HepG2 (cell line): ENCODE data around the gene BSG. TPM values are rescaled to one million over a fixed set of nuclear protein-coding genes. Genes with fewer than 3 reads are reported as not detected.

Source experiments
- AHR ChIP-seq: IDR thresholded peaks from 2 replicates; pipeline ENCODE4 v1.6.1; 2018; ENCODE audit warnings: missing genetic modification reagents, missing compliant biosample characterization
- CHD2 ChIP-seq: IDR thresholded peaks from 2 replicates; pipeline ENCODE4 v1.6.1; 2011; ENCODE audit warnings: low read depth, low read length, improper control_type of control experiment
- ERF ChIP-seq: IDR thresholded peaks from 2 replicates; pipeline ENCODE4 v1.6.1; 2018; ENCODE audit warnings: missing biosample characterization, missing genetic modification reagents
- PHB2 ChIP-seq: fragments of 450-650 bp; IDR thresholded peaks from 2 replicates; pipeline ENCODE4 v1.6.1; 2018; ENCODE audit not compliant: partially characterized antibody
- PTBP1 ChIP-seq: fragments of 200-400 bp; formaldehyde crosslinking; IDR thresholded peaks from 2 replicates; pipeline ENCODE4 v1.6.1; 2018; ENCODE audit warnings: low read length, low read depth; ENCODE audit not compliant: poor library complexity, severe bottlenecking
- SUZ12 ChIP-seq: fragments of 150-350 bp; IDR thresholded peaks from 2 replicates; pipeline ENCODE4 v1.6.1; 2014; ENCODE audit warnings: low read depth, low read length
- TEAD3 ChIP-seq: optimal IDR thresholded peaks from 2 replicates; pipeline ENCODE3; 2016; ENCODE audit warnings: borderline replicate concordance
- YEATS2 ChIP-seq: sonication (generic); formaldehyde crosslinking; IDR thresholded peaks from 2 replicates; pipeline ENCODE4 v1.4.0; 2020; ENCODE audit warnings: missing genetic modification reagents, borderline replicate concordance
- YEATS4 ChIP-seq: sonication (generic); formaldehyde crosslinking; IDR thresholded peaks from 2 replicates; pipeline ENCODE4 v1.4.0; 2020; ENCODE audit warnings: missing genetic modification reagents, borderline replicate concordance
- ZFP36L1 ChIP-seq: sonication (generic); formaldehyde crosslinking; IDR thresholded peaks from 2 replicates; pipeline ENCODE4 v1.8.0; 2022; ENCODE audit warnings: mild to moderate bottlenecking, missing genetic modification reagents, moderate library complexity
- ZNF143 ChIP-seq: sonication (generic); formaldehyde crosslinking; IDR thresholded peaks from 2 replicates; pipeline ENCODE4 v1.4.0; 2020; ENCODE audit warnings: missing genetic modification reagents
- ZNF501 ChIP-seq: sonication (generic); formaldehyde crosslinking; IDR thresholded peaks from 2 replicates; pipeline ENCODE4 v1.5.1; 2020; ENCODE audit warnings: mild to moderate bottlenecking, moderate library complexity, missing genetic modification reagents
- ZNF644 ChIP-seq: IDR thresholded peaks from 2 replicates; pipeline ENCODE4 v1.6.1; 2016; ENCODE audit warnings: low read depth
- polyA plus RNA-seq, 8 experiments: library from polyadenylated mRNA; depleted of rRNA in 3 of 8; stranded (reverse) in 7 of 8; unstranded in 1 of 8; fragments of >200 nt; fragmentation: Illumina TruSeq in 4 of 8; extraction: Trizol in 4 of 8; gene quantifications; 2 replicates each; pipeline versions ENCODE4 v1.2.1 to v1.2.3, GENCODE V29; 2011 to 2016; ENCODE audit warnings: low read depth in 4 of 8, missing spikeins in 1 of 8, mixed read lengths in 1 of 8; ENCODE audit not compliant: insufficient read depth in 1 of 8
- total RNA-seq, 5 experiments: library from RNA; depleted of rRNA; stranded (reverse); fragments of >200 nt; fragmentation: Illumina TruSeq; extraction: Trizol; gene quantifications; 2 replicates each; pipeline ENCODE4 v1.2.3, GENCODE V29; 2016; ENCODE audit warnings: low read depth in 1 of 5
- TF ChIP-seq, protein P1 (sequence below): IDR thresholded peaks from 2 replicates; pipeline ENCODE4 v1.6.1; 2016; ENCODE audit warnings: control low read depth
- TF ChIP-seq, protein P2 (sequence below): IDR thresholded peaks from 2 replicates; pipeline ENCODE4 v1.6.1; 2016; ENCODE audit warnings: low read depth, borderline replicate concordance
- TF ChIP-seq, protein P3 (sequence below): sonication (generic); formaldehyde crosslinking; IDR thresholded peaks from 2 replicates; pipeline ENCODE4 v1.4.0; 2020; ENCODE audit warnings: missing genetic modification reagents
- TF ChIP-seq, protein P4 (sequence below): sonication (generic); formaldehyde crosslinking; IDR thresholded peaks from 2 replicates; pipeline ENCODE4 v1.8.1; 2023; ENCODE audit warnings: mild to moderate bottlenecking, moderate library complexity, missing genetic modification reagents
- TF ChIP-seq, protein P5 (sequence below): sonication (generic); formaldehyde crosslinking; IDR thresholded peaks from 2 replicates; pipeline ENCODE4 v1.4.0; 2020; ENCODE audit warnings: missing genetic modification reagents

BSG gene
- total and polyA plus RNA-seq, 2 of the 13 experiments (the other 11 are each of a cell fraction or from before 2014, with no cell fraction given), result 309 to 754 TPM

DNA sequence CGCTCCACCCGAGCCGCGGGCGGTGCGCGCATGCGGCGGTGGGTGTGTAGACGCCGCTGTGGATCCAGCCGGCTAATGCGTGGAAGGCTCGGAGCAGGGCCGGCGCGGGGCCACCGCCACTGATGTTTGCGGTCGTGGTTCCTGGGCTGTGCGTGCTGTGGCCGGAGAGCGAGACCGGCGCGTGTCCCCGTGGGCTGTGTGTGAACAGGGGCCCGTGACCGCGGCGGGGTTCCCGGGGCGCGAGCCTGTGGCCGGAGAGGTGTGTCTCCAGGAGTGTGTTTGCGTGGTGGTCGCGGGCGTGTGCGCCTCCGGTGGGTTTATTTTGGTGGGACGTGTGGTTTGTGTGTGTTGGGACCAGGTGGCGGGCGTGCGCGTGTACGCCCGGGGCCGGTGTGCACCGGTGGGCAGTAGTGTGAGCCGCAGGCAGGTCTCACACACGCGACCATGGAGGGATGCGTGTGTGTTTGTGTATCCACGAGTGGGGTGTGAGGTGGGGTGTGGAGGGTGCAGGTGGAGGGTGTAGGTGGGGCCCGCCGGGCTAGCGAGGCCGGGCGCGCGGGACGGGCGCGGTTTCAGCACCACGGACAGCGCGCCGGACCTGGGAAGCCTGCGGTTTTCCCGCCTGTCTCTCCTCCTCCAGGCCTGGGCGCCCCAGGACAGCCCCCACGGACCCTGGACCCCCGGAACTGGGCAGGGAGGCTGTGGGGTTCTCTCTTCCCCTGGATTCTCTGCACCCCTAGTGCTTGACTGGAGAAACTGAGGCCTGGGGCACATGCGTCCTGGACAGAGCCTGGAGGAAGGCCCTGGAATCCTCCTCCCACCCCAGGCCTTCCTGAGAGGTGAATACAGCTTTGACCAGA, 18.9 kb downstream of the BSG start (continued):
- TF ChIP-seq, protein P1, sequence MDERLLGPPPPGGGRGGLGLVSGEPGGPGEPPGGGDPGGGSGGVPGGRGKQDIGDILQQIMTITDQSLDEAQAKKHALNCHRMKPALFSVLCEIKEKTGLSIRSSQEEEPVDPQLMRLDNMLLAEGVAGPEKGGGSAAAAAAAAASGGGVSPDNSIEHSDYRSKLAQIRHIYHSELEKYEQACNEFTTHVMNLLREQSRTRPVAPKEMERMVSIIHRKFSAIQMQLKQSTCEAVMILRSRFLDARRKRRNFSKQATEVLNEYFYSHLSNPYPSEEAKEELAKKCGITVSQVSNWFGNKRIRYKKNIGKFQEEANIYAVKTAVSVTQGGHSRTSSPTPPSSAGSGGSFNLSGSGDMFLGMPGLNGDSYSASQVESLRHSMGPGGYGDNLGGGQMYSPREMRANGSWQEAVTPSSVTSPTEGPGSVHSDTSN (CRISPR knock-in tag), result no peak
- TF ChIP-seq CHD2 (no peak), AHR (0 out of 2 replicates have a peak, but pooled peaks have one; percentile 61), ERF (peak; percentile 86), ZNF143 (CRISPR knock-in tag) (no peak), ZNF501 (peak; percentile 37; the same call in 1 of the 2 replicates), YEATS4 (CRISPR knock-in tag) (no peak), YEATS2 (0 out of 2 replicates have a peak, but pooled peaks have one; percentile 24), ZNF644 (no peak), SUZ12 (no peak), TEAD3 (CRISPR knock-in tag) (no peak), ZFP36L1 (CRISPR knock-in tag) (no peak), PTBP1 (no peak), PHB2 (no peak)
- TF ChIP-seq, protein P2, sequence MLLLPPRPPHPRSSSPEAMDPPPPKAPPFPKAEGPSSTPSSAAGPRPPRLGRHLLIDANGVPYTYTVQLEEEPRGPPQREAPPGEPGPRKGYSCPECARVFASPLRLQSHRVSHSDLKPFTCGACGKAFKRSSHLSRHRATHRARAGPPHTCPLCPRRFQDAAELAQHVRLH (CRISPR knock-in tag), result peak; percentile 85
- TF ChIP-seq, protein P3, sequence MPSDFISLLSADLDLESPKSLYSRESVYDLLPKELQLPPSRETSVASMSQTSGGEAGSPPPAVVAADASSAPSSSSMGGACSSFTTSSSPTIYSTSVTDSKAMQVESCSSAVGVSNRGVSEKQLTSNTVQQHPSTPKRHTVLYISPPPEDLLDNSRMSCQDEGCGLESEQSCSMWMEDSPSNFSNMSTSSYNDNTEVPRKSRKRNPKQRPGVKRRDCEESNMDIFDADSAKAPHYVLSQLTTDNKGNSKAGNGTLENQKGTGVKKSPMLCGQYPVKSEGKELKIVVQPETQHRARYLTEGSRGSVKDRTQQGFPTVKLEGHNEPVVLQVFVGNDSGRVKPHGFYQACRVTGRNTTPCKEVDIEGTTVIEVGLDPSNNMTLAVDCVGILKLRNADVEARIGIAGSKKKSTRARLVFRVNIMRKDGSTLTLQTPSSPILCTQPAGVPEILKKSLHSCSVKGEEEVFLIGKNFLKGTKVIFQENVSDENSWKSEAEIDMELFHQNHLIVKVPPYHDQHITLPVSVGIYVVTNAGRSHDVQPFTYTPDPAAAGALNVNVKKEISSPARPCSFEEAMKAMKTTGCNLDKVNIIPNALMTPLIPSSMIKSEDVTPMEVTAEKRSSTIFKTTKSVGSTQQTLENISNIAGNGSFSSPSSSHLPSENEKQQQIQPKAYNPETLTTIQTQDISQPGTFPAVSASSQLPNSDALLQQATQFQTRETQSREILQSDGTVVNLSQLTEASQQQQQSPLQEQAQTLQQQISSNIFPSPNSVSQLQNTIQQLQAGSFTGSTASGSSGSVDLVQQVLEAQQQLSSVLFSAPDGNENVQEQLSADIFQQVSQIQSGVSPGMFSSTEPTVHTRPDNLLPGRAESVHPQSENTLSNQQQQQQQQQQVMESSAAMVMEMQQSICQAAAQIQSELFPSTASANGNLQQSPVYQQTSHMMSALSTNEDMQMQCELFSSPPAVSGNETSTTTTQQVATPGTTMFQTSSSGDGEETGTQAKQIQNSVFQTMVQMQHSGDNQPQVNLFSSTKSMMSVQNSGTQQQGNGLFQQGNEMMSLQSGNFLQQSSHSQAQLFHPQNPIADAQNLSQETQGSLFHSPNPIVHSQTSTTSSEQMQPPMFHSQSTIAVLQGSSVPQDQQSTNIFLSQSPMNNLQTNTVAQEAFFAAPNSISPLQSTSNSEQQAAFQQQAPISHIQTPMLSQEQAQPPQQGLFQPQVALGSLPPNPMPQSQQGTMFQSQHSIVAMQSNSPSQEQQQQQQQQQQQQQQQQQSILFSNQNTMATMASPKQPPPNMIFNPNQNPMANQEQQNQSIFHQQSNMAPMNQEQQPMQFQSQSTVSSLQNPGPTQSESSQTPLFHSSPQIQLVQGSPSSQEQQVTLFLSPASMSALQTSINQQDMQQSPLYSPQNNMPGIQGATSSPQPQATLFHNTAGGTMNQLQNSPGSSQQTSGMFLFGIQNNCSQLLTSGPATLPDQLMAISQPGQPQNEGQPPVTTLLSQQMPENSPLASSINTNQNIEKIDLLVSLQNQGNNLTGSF (CRISPR knock-in tag), result peak; percentile 92
- TF ChIP-seq, protein P4, sequence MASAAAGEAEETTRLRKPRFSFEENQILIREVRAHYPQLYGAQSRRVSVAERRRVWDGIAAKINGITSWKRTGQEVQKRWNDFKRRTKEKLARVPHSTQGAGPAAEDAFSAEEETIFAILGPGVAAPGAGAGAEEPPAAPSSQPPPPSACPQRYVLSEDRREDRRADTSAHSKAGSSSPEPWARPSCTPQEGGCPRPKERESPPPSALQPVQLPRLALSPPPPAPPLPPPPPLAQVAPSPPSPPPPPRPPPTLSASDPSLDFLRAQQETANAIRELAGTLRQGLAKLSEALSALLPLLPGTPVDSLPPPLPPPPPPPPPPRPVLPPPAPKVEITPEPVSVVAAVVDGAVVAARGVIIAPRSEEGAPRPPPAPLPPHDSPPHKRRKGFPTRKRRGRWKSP (CRISPR knock-in tag), result peak; percentile 41; the same call in 1 of the 2 replicates
- TF ChIP-seq, protein P5, sequence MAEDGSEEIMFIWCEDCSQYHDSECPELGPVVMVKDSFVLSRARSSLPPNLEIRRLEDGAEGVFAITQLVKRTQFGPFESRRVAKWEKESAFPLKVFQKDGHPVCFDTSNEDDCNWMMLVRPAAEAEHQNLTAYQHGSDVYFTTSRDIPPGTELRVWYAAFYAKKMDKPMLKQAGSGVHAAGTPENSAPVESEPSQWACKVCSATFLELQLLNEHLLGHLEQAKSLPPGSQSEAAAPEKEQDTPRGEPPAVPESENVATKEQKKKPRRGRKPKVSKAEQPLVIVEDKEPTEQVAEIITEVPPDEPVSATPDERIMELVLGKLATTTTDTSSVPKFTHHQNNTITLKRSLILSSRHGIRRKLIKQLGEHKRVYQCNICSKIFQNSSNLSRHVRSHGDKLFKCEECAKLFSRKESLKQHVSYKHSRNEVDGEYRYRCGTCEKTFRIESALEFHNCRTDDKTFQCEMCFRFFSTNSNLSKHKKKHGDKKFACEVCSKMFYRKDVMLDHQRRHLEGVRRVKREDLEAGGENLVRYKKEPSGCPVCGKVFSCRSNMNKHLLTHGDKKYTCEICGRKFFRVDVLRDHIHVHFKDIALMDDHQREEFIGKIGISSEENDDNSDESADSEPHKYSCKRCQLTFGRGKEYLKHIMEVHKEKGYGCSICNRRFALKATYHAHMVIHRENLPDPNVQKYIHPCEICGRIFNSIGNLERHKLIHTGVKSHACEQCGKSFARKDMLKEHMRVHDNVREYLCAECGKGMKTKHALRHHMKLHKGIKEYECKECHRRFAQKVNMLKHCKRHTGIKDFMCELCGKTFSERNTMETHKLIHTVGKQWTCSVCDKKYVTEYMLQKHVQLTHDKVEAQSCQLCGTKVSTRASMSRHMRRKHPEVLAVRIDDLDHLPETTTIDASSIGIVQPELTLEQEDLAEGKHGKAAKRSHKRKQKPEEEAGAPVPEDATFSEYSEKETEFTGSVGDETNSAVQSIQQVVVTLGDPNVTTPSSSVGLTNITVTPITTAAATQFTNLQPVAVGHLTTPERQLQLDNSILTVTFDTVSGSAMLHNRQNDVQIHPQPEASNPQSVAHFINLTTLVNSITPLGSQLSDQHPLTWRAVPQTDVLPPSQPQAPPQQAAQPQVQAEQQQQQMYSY (CRISPR knock-in tag), result no peak; the same call in 1 of the 2 replicates
